Memory B cell (primary cell): ENCODE results near the gene TSC22D1.

ENCODE experiments used
- ATAC-seq: fragments of 150-1000 bp; cut with Tn5 transposase; 2 replicates; pipeline ENCODE4 v1.10.0; 2021; ENCODE audit warnings: low read depth, mild to moderate bottlenecking, moderate library complexity
- DNase-seq, 2 donors: peaks; one replicate each; pipeline ENCODE4 v3.0.0; 2022; ENCODE audit warnings: low spot score in 2 of 2
- H3K27ac Mint-ChIP-seq: one replicate; pipeline ENCODE4 v1.8.0; 2022; ENCODE audit warnings: mild to moderate bottlenecking, moderate library complexity, mixed read lengths
- H3K27me3 Mint-ChIP-seq: one replicate; pipeline ENCODE4 v1.8.0; 2022; ENCODE audit warnings: mixed read lengths
- H3K36me3 Mint-ChIP-seq: one replicate; pipeline ENCODE4 v1.8.0; 2022; ENCODE audit warnings: mild to moderate bottlenecking, mixed read lengths
- H3K4me1 Mint-ChIP-seq: one replicate; pipeline ENCODE4 v1.8.0; 2022; ENCODE audit warnings: mixed read lengths
- H3K4me3 Mint-ChIP-seq: one replicate; pipeline ENCODE4 v1.8.0; 2022; ENCODE audit warnings: mild to moderate bottlenecking, moderate library complexity, mixed read lengths
- H3K9me3 Mint-ChIP-seq: one replicate; pipeline ENCODE4 v1.8.0; 2022; ENCODE audit warnings: mixed read lengths

Gene TSC22D1

GRCh38 chr13:44385401-44385800, 190.7 kb downstream of the TSC22D1 start:
- no peaks in the 10 kb centered on the region for H3K9me3 Mint-ChIP-seq
- no peak for DNase-seq
- no peak for ATAC-seq
- H3K4me1 Mint-ChIP-seq, result no peaks in the 10 kb centered on the region
- no peaks in the 10 kb centered on the region for H3K36me3 Mint-ChIP-seq
- no peak overlapping the region for H3K4me3 Mint-ChIP-seq
- no peak overlapping the region for H3K27ac Mint-ChIP-seq
- H3K27me3 Mint-ChIP-seq, result peaks cover 5% of the 10 kb centered on the region

GRCh38 chr13:44384778-44385177, 191.4 kb downstream of the TSC22D1 start:
- H3K4me3 Mint-ChIP-seq, result no peak overlapping the region
- no peaks in the 10 kb centered on the region for H3K4me1 Mint-ChIP-seq
- H3K27ac Mint-ChIP-seq, result no peak overlapping the region
- H3K36me3 Mint-ChIP-seq, result no peaks in the 10 kb centered on the region
- ATAC-seq (no peak), DNase-seq (no peak)
- no peaks in the 10 kb centered on the region for H3K9me3 Mint-ChIP-seq
- peaks cover 5% of the 10 kb centered on the region for H3K27me3 Mint-ChIP-seq

GRCh38 chr13:44383945-44384344, 192.2 kb downstream of the TSC22D1 start:
- no peak overlapping the region for H3K4me3 Mint-ChIP-seq
- no peaks in the 10 kb centered on the region for H3K4me1 Mint-ChIP-seq
- H3K27ac Mint-ChIP-seq, result no peak overlapping the region

DNA sequence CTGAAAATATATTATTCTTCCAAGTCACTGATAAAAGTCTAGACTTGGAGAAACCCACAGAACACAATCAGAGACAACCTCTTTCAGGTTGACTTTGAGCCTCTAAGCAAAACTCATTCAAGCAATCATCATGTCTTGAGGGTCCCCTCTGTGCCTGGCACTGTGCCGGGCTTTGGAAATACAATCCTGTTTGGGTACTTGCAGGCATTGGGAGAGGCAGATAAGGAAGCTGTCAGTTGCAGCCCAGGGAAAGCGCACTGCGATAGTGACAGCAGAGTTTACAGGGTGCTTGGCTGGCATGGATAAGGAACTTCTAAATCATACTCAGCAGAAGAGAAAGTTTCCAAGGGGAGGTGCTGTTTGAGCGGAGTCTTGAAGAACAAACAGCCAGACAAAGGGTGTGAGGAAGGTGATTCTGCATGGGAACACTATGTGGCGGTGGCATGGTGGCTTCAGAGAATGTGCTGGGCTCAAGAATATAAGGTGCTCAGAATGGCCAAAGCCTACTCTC, 193.4 kb downstream of the TSC22D1 start:
- Mint-ChIP-seq H3K36me3 (no peaks in the 10 kb centered on the region), H3K4me3 (no peak overlapping the region)

More at GRCh38 chr13:44383945-44384344, 192.2 kb downstream of the TSC22D1 start:
- DNase-seq (no peak), ATAC-seq (no peak)
- Mint-ChIP-seq H3K36me3 (no peaks in the 10 kb centered on the region), H3K27me3 (peaks cover 5% of the 10 kb centered on the region), H3K9me3 (no peaks in the 10 kb centered on the region)

More for the DNA sequence above, 193.4 kb downstream of the TSC22D1 start:
- ATAC-seq (no peak), DNase-seq (no peak)
- Mint-ChIP-seq H3K4me1 (no peaks in the 10 kb centered on the region), H3K27ac (no peak overlapping the region), H3K9me3 (no peaks in the 10 kb centered on the region), H3K27me3 (peaks cover 3% of the 10 kb centered on the region)
